GM23338 (cell line): ENCODE results near the gene ZC2HC1B. TPM values are rescaled to one million over a fixed set of nuclear protein-coding genes. Genes with fewer than 3 reads are reported as not detected.
A peak's percentile ranks its signal among the peaks of the same experiment; 100 is the strongest.

Experiments
- ATAC-seq: fragments of 200-7000 bp; cut with Tn5 transposase; 3 replicates; pipeline ENCODE4 v1.9.1; 2020
- DNase-seq: peaks from one replicate; pipeline ENCODE4 v3.0.0-alpha.2; 2015; ENCODE audit warnings: low spot score
- H2AFZ ChIP-seq: fragments of 200-600 bp; sonication (generic); 2 replicates; pipeline ENCODE4 v1.8.0; 2016; ENCODE audit warnings: antibody characterized with exemption, mild to moderate bottlenecking, moderate library complexity
- H3F3A ChIP-seq: fragments of 200-600 bp; sonication (generic); replicated peaks from 2 replicates; pipeline ENCODE4 v1.8.0; 2017; ENCODE audit warnings: antibody characterized with exemption, mixed run types, low read depth
- H3K27ac ChIP-seq: fragments of 200-600 bp; sonication (generic); 2 replicates; pipeline ENCODE4 v1.6.1; 2016; ENCODE audit warnings: low read depth
- H3K27me3 ChIP-seq: fragments of 200-600 bp; sonication (generic); 2 replicates; pipeline ENCODE4 v1.8.0; 2016; ENCODE audit warnings: mild to moderate bottlenecking, mixed run types, moderate library complexity; ENCODE audit not compliant: insufficient read depth
- H3K36me3 ChIP-seq: fragments of 200-600 bp; sonication (generic); 2 replicates; pipeline ENCODE4 v1.8.0; 2016; ENCODE audit warnings: mild to moderate bottlenecking; ENCODE audit not compliant: insufficient read depth
- H3K4me1 ChIP-seq: fragments of 200-600 bp; sonication (generic); 2 replicates; pipeline ENCODE4 v1.8.0; 2016; ENCODE audit warnings: mild to moderate bottlenecking, moderate library complexity; ENCODE audit not compliant: insufficient read depth
- H3K4me2 ChIP-seq: fragments of 200-600 bp; sonication (generic); 2 replicates; pipeline ENCODE4 v1.7.1; 2017; ENCODE audit warnings: mixed run types
- H3K4me3 ChIP-seq: fragments of 200-600 bp; sonication (generic); 2 replicates; pipeline ENCODE4 v1.6.1; 2016; ENCODE audit warnings: mixed run types
- H3K79me2 ChIP-seq: fragments of 200-600 bp; sonication (generic); replicated peaks from 2 replicates; pipeline ENCODE4 v1.8.0; 2017; ENCODE audit warnings: mild to moderate bottlenecking; ENCODE audit not compliant: insufficient read depth
- H3K9me2 ChIP-seq: fragments of 200-600 bp; sonication (generic); 2 replicates; pipeline ENCODE4 v1.8.0; 2017; ENCODE audit not compliant: insufficient read depth
- H4K20me1 ChIP-seq: fragments of 200-600 bp; sonication (generic); replicated peaks from 2 replicates; pipeline ENCODE4 v1.8.0; 2017; ENCODE audit warnings: mild to moderate bottlenecking; ENCODE audit not compliant: insufficient read depth
- H3K27ac Mint-ChIP-seq: 2 replicates; pipeline ENCODE4 v1.8.0; 2020; ENCODE audit warnings: inconsistent platforms, mild to moderate bottlenecking, moderate library complexity, mixed read lengths
- H3K27me3 Mint-ChIP-seq: 3 replicates; pipeline ENCODE4 v1.8.0; 2022; ENCODE audit warnings: low read depth, mild to moderate bottlenecking, moderate library complexity, mixed read lengths, inconsistent platforms; ENCODE audit not compliant: insufficient read depth, poor library complexity
- H3K36me3 Mint-ChIP-seq: 3 replicates; pipeline ENCODE4 v1.8.0; 2021; ENCODE audit warnings: low read depth, mild to moderate bottlenecking, inconsistent platforms, moderate library complexity, mixed read lengths
- H3K4me1 Mint-ChIP-seq: 3 replicates; pipeline ENCODE4 v1.8.0; 2020; ENCODE audit warnings: mild to moderate bottlenecking, inconsistent platforms, mixed read lengths
- H3K4me3 Mint-ChIP-seq: 3 replicates; pipeline ENCODE4 v1.8.0; 2021; ENCODE audit warnings: moderate library complexity, mild to moderate bottlenecking, inconsistent platforms, mixed read lengths
- H3K9me3 Mint-ChIP-seq: 3 replicates; pipeline ENCODE4 v1.8.0; 2020; ENCODE audit warnings: moderate library complexity, mild to moderate bottlenecking, inconsistent platforms, mixed read lengths
- EZH2 ChIP-seq: fragments of 200-600 bp; sonication (generic); IDR thresholded peaks from one replicate; pipeline ENCODE4 v1.8.0; 2017; ENCODE audit warnings: antibody characterized with exemption, mild to moderate bottlenecking, low read depth; ENCODE audit not compliant: unreplicated experiment
- EZH2phosphoT487 ChIP-seq: fragments of 200-600 bp; sonication (generic); IDR thresholded peaks from one replicate; pipeline ENCODE4 v1.8.1; 2018; ENCODE audit warnings: antibody characterized with exemption; ENCODE audit not compliant: unreplicated experiment
- NANOG ChIP-seq: IDR thresholded peaks from 2 replicates; pipeline ENCODE4 v1.6.1; 2016; ENCODE audit warnings: antibody characterized with exemption, borderline replicate concordance
- ZNF331 ChIP-seq: fragments of 250-450 bp; sonication (Bioruptor Pico); IDR thresholded peaks from 2 replicates; pipeline ENCODE4 v1.5.0; 2020; ENCODE audit warnings: low read depth, mild to moderate bottlenecking, moderate library complexity
- ZNF462 ChIP-seq: fragments of 250-450 bp; sonication (Bioruptor Pico); IDR thresholded peaks from 2 replicates; pipeline ENCODE4 v1.5.0; 2020; ENCODE audit warnings: mild to moderate bottlenecking, moderate library complexity
- polyA plus RNA-seq: library from polyadenylated mRNA; unstranded; fragments of >200 nt; fragmentation: Nextera tagmentation; extraction: Ambion mirVana; gene quantifications from 2 replicates; pipeline ENCODE4 v1.2.1, GENCODE V29; 2016
- total RNA-seq: library from RNA; depleted of rRNA; stranded (reverse); fragments of >200 nt; shearing (Covaris generic); gene quantifications from 2 replicates; pipeline ENCODE4 v1.2.3, GENCODE V29; 2014

Gene ZC2HC1B
- total and polyA plus RNA-seq, 2 experiments from 2014 or later = not detected

GRCh38 chr6:143843677-143843999, 20.6 kb upstream of the ZC2HC1B start:
- peaks cover 43% of the 10 kb centered on the region for H3K36me3 ChIP-seq
- no peak for DNase-seq
- H3K9me2 ChIP-seq = no peaks in the 10 kb centered on the region
- TF ChIP-seq ZNF331 (CRISPR knock-in tag) = no peak
- no peak for TF ChIP-seq EZH2phosphoT487
- H3K79me2 ChIP-seq = peaks cover 49% of the 10 kb centered on the region
- Mint-ChIP-seq H3K36me3 (peaks cover 49% of the 10 kb centered on the region), H3K4me3 (peak overlapping the region; percentile 96), H3K4me1 (peaks cover 11% of the 10 kb centered on the region), H3K27me3 (peaks cover 6% of the 10 kb centered on the region), H3K27ac (peak overlapping the region; percentile 95), H3K9me3 (no peaks in the 10 kb centered on the region)
- peak overlapping the region; percentile 95 for H3K4me2 ChIP-seq
- H3K4me1 ChIP-seq = peaks cover 12% of the 10 kb centered on the region
- ATAC-seq = peak; percentile 16
- peak overlapping the region; percentile 91 for H3K4me3 ChIP-seq
- H2AFZ ChIP-seq = peak overlapping the region; percentile 64; the same call in 1 of the 2 replicates
- H3K27ac ChIP-seq = peak overlapping the region; percentile 65
- H4K20me1 ChIP-seq = 0 out of 2 replicates have a peak, but pooled peaks cover 15% of the 10 kb centered on the region
- 0 out of 2 replicates have a peak, but pooled peaks cover 3% of the 10 kb centered on the region for H3F3A ChIP-seq
- no peaks in the 10 kb centered on the region for H3K27me3 ChIP-seq

- Histone ChIP-seq H4K20me1 (0 out of 2 replicates have a peak, but pooled peaks cover 18% of the 10 kb centered on the region), H3K27ac (0 out of 2 replicates have a peak overlapping the region, but pooled peaks have one; percentile 48), H3K79me2 (peaks cover 49% of the 10 kb centered on the region), H3K36me3 (peaks cover 47% of the 10 kb centered on the region), H2AFZ (no peak overlapping the region), H3K4me3 (peak overlapping the region; percentile 91), H3K4me1 (peaks cover 12% of the 10 kb centered on the region), H3K4me2 (peak overlapping the region; percentile 95), H3F3A (0 out of 2 replicates have a peak, but pooled peaks cover 3% of the 10 kb centered on the region), H3K27me3 (no peaks in the 10 kb centered on the region), H3K9me2 (no peaks in the 10 kb centered on the region)
- Mint-ChIP-seq H3K27me3 (peaks cover 5% of the 10 kb centered on the region), H3K36me3 (peaks cover 53% of the 10 kb centered on the region), H3K4me3 (peak overlapping the region; percentile 96), H3K4me1 (peaks cover 11% of the 10 kb centered on the region), H3K9me3 (no peaks in the 10 kb centered on the region), H3K27ac (peak overlapping the region; percentile 95)
- no peak for ATAC-seq
- DNase-seq = no peak
- TF ChIP-seq ZNF462 (CRISPR knock-in tag) (no peak), EZH2 (no peak), NANOG (no peak), EZH2phosphoT487 (no peak)
Measured at GRCh38 chr6:143844006-143844405, 20.3 kb upstream of the ZC2HC1B start.
